GM21390 (cell line): ENCODE data around the gene MRPL37.

Source experiments
- ATAC-seq: cut with Tn5 transposase; IDR thresholded peaks from one replicate; pipeline ENCODE4 v1.9.1; 2021; ENCODE audit not compliant: unreplicated experiment

The MRPL37 gene

GRCh38 chr1:54259546-54260140 lies 59.7 kb downstream of the MRPL37 start:
- ATAC-seq: no peak

GRCh38 chr1:54260810-54261209 lies 60.8 kb downstream of the MRPL37 start:
- no peak for ATAC-seq

GRCh38 chr1:54262244-54262643 lies 62.3 kb downstream of the MRPL37 start:
- ATAC-seq: no peak

GRCh38 chr1:54263601-54264226 lies 63.7 kb downstream of the MRPL37 start:
- no peak for ATAC-seq

- ATAC-seq: no peak
Observed at GRCh38 chr1:54265126-54265525, 65.2 kb downstream of the MRPL37 start.

GRCh38 chr1:54265659-54266058 lies 65.7 kb downstream of the MRPL37 start:
- no peak for ATAC-seq

GRCh38 chr1:54266195-54266594 lies 66.2 kb downstream of the MRPL37 start:
- no peak for ATAC-seq

GRCh38 chr1:54266908-54267307 lies 66.9 kb downstream of the MRPL37 start:
- ATAC-seq: no peak
